Fibroblast of pulmonary artery (primary cell): Measurements from ENCODE around the gene NASP.

Experiments
- DNase-seq: peaks from one replicate; pipeline ENCODE4 v3.0.0-alpha.2; 2010; ENCODE audit warnings: low read depth
- H3K4me3 ChIP-seq: replicated peaks from 2 replicates; pipeline ENCODE4 v1.5.1; 2011; ENCODE audit warnings: low read depth, mild to moderate bottlenecking, control low read depth, low read length, moderate library complexity
- CTCF ChIP-seq: IDR thresholded peaks from 2 replicates; pipeline ENCODE4 v1.5.1; 2011; ENCODE audit warnings: mild to moderate bottlenecking, control low read depth, low read length, inconsistent platforms; ENCODE audit errors: missing control alignments

Gene NASP

GRCh38 chr1:45604239-45604638 is 20.4 kb downstream of the NASP start:
- H3K4me3 ChIP-seq: no peak overlapping the region
- DNase-seq: no peak
- no peak for TF ChIP-seq CTCF

- no peak for TF ChIP-seq CTCF
- no peak overlapping the region for H3K4me3 ChIP-seq
- DNase-seq: no peak
Measured at GRCh38 chr1:45607404-45608074, 23.7 kb downstream of the NASP start.

DNA sequence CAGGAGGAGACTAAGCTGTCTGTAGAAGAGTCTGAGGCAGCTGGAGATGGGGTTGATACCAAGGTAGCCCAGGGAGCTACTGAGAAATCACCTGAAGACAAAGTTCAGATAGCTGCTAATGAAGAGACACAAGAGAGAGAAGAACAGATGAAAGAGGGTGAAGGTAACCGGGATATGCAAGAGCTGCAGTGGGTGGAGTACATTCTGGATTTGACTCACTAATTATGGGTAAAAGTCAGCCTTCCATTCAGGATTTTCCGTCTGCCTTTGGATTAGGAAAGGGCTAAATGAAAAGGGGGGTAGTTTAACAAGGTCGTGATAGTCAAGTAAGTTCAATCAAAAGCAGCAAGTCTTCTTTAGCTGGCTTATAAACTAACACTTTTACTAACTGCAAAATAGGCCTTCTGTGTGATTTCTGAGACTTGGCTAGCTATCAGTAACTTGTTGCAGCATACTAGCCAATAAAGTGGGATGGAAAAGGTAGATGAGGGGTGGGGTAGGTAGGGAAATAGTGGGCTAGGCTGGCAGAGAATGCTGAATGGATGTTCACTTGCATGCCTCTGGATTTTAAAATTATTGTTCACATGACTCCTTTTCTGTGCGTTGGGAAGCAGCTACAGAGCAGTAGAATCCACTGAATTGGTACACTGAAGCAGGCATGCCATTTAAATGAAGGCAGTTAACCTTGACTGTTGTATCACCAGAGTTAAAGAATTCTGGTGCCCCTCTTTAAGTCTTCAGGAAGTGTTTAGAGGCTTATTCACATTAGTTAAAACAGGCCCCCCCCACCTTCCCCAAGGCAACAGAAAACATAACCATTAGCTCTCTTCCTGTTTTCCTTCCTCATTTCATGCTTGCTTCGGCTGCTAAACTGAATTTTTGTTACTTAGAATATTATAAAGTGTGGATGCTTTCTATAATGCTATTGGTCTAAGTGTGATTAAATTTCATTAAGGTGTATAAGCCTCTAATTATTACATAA is 24.6 kb downstream of the NASP start:
- no peak overlapping the region for H3K4me3 ChIP-seq
- DNase-seq: no peak
- TF ChIP-seq CTCF: no peak

- no peak for DNase-seq
- no peak overlapping the region for H3K4me3 ChIP-seq
- no peak for TF ChIP-seq CTCF
Measured at GRCh38 chr1:45610589-45611226, 26.9 kb downstream of the NASP start.

DNA sequence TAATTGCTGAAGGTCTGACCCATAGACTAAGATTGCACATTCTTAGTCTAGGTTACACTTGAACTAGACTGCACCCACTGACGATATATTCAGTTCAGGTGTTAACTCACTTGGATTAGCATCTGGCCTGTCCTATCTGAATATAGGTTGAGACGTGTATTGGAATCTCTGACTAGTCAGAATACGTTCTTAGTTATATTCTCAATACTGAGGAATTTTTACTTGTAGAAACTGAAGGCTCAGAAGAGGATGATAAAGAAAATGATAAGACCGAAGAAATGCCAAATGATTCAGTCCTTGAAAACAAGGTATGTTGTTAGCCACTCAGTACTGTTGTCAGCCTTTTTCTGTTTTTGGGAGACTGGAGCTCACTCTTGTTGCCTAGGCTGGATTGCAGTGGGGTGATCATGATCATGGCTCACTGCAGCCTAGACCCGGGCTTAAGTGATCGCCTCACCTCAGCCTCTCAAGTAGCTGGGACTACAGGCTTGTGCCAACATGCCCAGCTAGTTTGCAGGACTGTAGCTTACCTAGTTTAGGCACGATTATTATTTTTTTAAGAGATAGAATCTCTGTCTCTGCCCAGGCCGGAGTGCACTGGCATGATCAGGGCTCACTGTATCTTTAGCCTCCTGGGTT is 29.2 kb downstream of the NASP start:
- no peak for DNase-seq
- no peak for TF ChIP-seq CTCF
- H3K4me3 ChIP-seq: no peak overlapping the region

GRCh38 chr1:45615885-45616284 is 32.0 kb downstream of the NASP start:
- no peak for TF ChIP-seq CTCF
- no peak for DNase-seq
- H3K4me3 ChIP-seq: no peak overlapping the region
